ENCODE measurements around the gene MAST4.
"Not testable (repeated sequence)": the region's sequence is repeated elsewhere in the genome, so short reads cannot be mapped to it uniquely, and the experiment has no call there.

MAST4 gene

DNA sequence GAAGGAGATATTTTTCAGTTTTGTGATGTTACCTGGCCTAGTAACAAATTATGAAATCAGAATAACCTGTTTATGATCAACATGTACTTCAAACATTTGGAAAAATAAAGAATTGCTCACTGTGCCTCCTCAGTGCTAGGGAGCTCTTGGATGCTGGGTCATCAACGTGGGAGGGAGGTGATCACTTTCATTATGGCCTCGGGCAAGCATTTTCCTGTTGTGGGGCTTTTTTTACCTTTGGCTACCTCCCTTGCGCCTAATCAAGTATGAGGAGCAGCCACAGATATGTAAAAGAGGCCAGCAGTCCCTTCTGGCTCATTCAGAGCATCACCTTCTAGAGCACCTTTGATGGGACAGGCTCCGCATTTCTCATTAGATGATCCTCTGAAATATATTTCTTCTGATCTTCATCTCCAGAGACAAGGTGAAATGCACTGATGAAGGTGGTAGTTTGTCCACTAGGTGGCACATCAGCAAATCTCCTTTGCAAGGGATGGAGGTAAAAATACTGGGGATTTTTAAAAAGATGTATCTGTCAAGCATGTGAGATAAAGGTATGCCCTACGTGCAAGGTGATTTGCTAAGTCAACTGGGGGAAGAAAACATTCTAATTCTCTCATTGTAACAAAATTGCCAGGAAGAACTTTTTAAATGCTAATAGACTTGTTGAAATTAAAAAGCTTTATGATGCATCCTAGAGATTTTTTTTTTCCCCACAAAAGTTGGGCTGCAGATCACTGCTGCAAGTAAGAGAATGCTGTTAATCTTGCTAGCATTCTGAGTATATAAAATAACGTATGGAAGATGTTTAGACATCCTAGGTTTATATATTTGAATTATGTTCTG is 218.2 kb downstream of the MAST4 start:
- TF ChIP-seq, protein P1, sequence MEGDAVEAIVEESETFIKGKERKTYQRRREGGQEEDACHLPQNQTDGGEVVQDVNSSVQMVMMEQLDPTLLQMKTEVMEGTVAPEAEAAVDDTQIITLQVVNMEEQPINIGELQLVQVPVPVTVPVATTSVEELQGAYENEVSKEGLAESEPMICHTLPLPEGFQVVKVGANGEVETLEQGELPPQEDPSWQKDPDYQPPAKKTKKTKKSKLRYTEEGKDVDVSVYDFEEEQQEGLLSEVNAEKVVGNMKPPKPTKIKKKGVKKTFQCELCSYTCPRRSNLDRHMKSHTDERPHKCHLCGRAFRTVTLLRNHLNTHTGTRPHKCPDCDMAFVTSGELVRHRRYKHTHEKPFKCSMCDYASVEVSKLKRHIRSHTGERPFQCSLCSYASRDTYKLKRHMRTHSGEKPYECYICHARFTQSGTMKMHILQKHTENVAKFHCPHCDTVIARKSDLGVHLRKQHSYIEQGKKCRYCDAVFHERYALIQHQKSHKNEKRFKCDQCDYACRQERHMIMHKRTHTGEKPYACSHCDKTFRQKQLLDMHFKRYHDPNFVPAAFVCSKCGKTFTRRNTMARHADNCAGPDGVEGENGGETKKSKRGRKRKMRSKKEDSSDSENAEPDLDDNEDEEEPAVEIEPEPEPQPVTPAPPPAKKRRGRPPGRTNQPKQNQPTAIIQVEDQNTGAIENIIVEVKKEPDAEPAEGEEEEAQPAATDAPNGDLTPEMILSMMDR (IDR thresholded peaks at IDR 0.05; ENCODE audit: low read depth, low read length), result peak; percentile 47
- no peak overlapping the region for H3K4me3 ChIP-seq (ENCODE audit: low read depth, low read length)

DNA sequence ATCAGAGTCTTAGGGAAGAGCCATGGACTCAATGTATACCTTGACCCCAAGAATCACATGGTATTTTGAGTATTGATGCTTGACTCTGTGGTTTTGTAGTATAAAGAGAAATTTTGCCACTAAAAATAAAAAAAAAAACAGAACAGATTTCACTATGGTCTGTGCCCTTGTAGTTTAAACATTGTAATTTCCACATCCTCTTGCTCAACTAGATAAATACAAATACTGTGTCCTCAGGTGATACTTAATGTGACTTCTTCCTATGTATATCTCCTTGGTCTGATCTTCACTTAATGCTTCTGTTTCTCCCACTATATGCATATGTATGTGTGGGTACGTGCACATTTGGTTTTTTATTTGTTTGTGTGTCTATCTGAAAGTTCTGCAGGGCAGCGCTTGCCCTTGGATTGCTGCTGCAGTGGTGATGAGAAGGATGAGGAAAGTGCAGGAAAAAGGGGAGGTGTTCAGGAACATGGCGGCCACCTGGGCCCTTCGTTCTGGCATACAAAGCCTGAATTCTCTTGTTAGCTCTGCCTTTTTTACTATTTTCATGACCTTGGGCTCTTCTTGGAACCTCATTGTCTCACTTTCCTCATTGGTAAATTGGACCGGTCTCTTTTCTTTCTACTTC is 222.2 kb downstream of the MAST4 start:
- no peak overlapping the region for H3K4me3 ChIP-seq (ENCODE audit: low read depth, low read length)
- TF ChIP-seq, protein P1 (IDR thresholded peaks at IDR 0.05; ENCODE audit: low read depth, low read length), result no peak

DNA sequence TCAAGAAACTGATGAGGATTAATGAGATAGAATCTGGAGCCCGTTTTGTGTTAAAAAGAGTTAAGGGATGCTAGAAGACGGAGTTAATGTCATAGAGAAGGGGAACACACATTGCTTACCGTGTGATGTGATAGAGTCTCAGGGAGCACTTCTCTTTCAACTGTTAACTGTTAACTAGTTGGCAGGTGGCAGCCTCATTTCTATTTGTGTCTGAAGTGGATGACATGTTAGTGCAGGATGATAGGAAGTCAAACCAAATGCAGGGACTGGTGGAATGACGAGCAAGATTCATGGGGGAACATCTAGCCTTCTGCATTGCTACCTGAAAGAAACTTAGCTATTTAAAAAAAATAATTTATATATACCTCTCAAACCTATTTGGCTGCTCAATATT is 222.7 kb downstream of the MAST4 start:
- TF ChIP-seq, protein P1 (IDR thresholded peaks at IDR 0.05; ENCODE audit: low read depth, low read length), result no peak
- H3K4me3 ChIP-seq (ENCODE audit: low read depth, low read length), result no peak overlapping the region

DNA sequence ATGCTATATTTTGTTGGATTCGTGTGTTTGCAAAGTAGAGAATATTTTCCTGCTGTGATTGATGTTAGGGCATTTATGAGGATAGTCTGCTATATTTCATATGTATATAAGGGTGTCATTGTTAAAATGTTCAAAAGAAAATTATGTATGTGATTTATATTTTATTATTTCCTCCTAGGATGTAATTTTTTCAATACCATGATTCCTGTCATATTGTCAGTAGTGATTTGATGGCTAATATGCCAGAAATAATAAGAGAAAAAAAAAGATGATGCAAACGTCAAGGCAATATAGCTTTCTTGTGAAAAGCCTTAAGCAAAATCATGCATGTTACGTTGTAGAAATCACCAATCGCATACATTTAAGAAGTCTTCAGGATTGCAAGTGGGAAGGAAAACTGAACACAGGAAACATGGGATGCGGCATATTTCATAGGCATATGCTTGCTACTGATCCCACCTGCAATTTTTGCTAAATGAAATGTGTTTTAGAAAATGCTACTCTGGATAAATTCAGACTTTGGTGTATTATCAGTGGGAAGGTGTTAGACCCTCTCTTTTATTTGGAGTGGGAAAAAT is 224.5 kb downstream of the MAST4 start:
- H3K4me3 ChIP-seq (ENCODE audit: low read depth, low read length), result no peak overlapping the region
- TF ChIP-seq, protein P1 (IDR thresholded peaks at IDR 0.05; ENCODE audit: low read depth, low read length), result no peak

DNA sequence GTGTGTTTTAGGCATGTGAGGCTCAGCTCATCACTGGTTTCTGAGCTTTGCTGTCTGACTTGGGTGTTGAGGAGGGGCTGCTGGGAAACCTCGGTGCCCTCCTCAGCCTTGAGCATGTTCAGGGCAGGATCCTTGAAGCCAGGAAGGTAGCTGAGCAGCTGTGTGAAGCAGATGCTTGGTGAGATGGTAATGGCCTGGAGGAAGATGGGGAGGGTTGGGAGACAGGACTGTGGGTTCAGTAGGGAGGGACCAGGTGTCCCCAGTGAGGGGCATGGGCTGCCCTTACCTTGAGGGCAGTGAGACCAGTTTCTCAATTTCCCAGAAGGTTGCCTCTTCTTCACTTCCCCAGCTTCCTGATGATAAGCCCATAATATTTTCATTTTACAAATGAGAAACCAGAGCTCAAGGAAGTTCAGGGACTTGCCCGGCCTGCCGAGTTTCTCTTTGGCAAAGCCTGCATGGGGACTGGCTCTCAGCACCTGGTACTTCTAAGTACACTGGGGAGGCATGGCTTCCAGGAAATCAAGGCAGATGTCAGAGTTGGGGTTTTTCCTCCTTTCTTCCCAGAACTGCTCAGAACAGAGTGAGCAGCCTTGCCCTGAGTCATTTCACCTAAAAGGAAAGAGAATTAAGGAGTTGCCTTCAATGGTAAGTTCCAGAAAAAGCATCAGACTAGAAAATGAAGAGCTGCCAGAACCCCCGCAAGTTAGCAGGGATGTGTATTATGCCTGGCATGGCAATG is 225.7 kb downstream of the MAST4 start:
- no peak overlapping the region for H3K4me3 ChIP-seq (ENCODE audit: low read depth, low read length)
- TF ChIP-seq, protein P1 (IDR thresholded peaks at IDR 0.05; ENCODE audit: low read depth, low read length), result no peak

DNA sequence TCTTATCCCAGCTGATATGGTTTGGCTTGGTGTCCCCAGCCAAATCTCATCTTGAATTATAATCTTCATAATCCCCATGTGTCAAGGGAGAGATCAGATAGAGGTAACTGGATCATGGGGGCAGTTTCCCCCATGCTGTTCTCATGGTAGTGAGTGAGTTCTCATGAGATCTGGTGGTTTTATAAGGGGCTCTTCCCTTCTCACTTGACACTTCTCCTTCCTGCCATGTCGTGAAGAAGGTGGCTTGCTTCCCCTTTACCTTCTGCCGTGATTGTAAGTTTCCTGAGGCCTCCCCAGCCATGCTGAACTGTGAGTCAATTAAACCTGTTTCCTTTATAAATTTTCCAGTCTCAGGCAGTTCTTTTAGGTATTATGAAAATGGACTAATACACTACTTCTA is 226.7 kb downstream of the MAST4 start:
- not testable (repeated sequence) for H3K4me3 ChIP-seq (ENCODE audit: low read depth, low read length)

DNA sequence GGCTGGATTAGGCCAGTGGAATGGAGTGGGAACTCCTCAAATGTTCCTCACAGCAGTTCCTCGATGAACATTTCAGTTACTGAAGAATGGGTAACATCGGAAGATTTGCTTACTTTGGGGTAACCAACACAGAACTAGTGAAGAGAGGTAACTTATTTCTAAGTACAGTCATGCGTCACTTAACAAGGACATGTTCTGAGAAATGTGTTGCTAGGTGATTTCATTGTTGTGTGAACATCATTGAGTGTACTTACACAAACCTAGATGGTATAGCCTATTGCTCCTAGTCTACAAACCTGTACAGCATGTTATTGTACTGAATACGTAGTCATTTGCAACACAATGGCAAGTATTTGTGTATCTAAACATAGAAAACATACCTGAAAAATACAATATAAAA is 228.3 kb downstream of the MAST4 start:
- H3K4me3 ChIP-seq (ENCODE audit: low read depth, low read length), result no peak overlapping the region
- TF ChIP-seq, protein P1 (IDR thresholded peaks at IDR 0.05; ENCODE audit: low read depth, low read length), result no peak

Data from WI38 (cell line).